ENCODE results near the gene IL26.

DNA sequence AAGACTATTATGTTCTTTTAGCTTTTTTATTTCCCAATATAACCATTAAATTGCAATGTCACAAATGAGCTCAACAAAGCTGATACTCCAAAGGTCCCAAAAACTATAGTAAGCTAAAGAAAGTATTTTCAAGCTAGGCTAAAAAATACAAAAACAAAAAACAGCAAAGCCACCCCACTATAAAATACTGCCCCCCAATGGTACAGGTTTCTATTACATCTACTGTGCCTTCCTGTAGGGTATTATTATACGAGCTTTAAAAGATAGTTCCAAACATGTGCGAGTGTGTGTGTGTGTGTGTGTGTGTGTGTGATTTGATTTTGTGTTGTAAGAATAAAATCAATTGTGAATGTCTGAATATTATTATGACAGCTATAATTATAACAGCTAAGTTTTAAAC is 67.2 kb downstream of the IL26 start:
- no peak for TF ChIP-seq GATA3 (IDR thresholded peaks at IDR 0.05; ENCODE audit: low read depth, low read length)
- TF ChIP-seq GATA2 (IDR thresholded peaks at IDR 0.05; ENCODE audit: low read depth, low read length) = no peak
